ENCODE results near the gene HEXIM1. TPM values are rescaled to one million over a fixed set of nuclear protein-coding genes. Genes with fewer than 3 reads are reported as not detected.

Gene HEXIM1
- total and polyA plus RNA-seq, 4 donors: 40.8 to 64.0 (median 55.7) TPM

GRCh38 chr17:45116434-45117016 lies 31.8 kb upstream of the HEXIM1 start:
- Histone ChIP-seq H3K36me3 (ENCODE audit: control insufficient read depth in 1 of 2, insufficient read depth in 2 of 2, low read length in 1 of 2) (peaks cover 0 to 14% of the 10 kb centered on the region in 2 donors), H3K9me3 (ENCODE audit: control insufficient read depth, low read length) (no peaks in the 10 kb centered on the region), H3K27ac (ENCODE audit: low read depth in 1 of 2, low read length in 2 of 2) (no peak overlapping the region), H3K4me3 (ENCODE audit: low read length in 2 of 2) (no peak overlapping the region), H3K4me1 (ENCODE audit: control insufficient read depth in 1 of 2, insufficient read depth in 2 of 2, low read length in 2 of 2) (peaks cover 0 to 1% of the 10 kb centered on the region in 2 donors), H3K27me3 (ENCODE audit: control insufficient read depth in 1 of 2, insufficient read depth in 2 of 2, low read length in 1 of 2) (no peaks in the 10 kb centered on the region)
- intact Hi-C loops (cut with DNase I): no loop called here
- WGBS, 2 donors: 86% methylated on average over 10 of the region's 10 CpGs
- ATAC-seq (ENCODE audit: low FRiP score) (no peak), DNase-seq (no peak)

GRCh38 chr17:45117334-45117733 lies 30.9 kb upstream of the HEXIM1 start:
- DNase-seq: no peak
- Histone ChIP-seq H3K36me3 (ENCODE audit: control insufficient read depth in 1 of 2, insufficient read depth in 2 of 2, low read length in 1 of 2) (peaks cover 0 to 11% of the 10 kb centered on the region in 2 donors), H3K27ac (ENCODE audit: low read depth in 1 of 2, low read length in 2 of 2) (no peak overlapping the region), H3K4me3 (ENCODE audit: low read length in 2 of 2) (no peak overlapping the region), H3K9me3 (ENCODE audit: control insufficient read depth, low read length) (no peaks in the 10 kb centered on the region), H3K4me1 (ENCODE audit: control insufficient read depth in 1 of 2, insufficient read depth in 2 of 2, low read length in 2 of 2) (no peaks in the 10 kb centered on the region), H3K27me3 (ENCODE audit: control insufficient read depth in 1 of 2, insufficient read depth in 2 of 2, low read length in 1 of 2) (no peaks in the 10 kb centered on the region)
- ATAC-seq (ENCODE audit: low FRiP score): no peak
- intact Hi-C loops (cut with DNase I): no loop called here
- 93 to 95% methylated on average over 4 of the region's 4 CpGs for WGBS, 2 donors

- no peak overlapping the region for H3K4me3 ChIP-seq (ENCODE audit: low read length in 2 of 2)
- no peak overlapping the region for H3K27ac ChIP-seq (ENCODE audit: low read depth in 1 of 2, low read length in 2 of 2)
- no peaks in the 10 kb centered on the region for H3K27me3 ChIP-seq (ENCODE audit: control insufficient read depth in 1 of 2, insufficient read depth in 2 of 2, low read length in 1 of 2)
- intact Hi-C loops (cut with DNase I): no loop called here
- DNase-seq: no peak
- no peaks in the 10 kb centered on the region for H3K9me3 ChIP-seq (ENCODE audit: control insufficient read depth, low read length)
- no peak for ATAC-seq (ENCODE audit: low FRiP score)
- WGBS, 2 donors: 90% methylated on average over 20 of the region's 20 CpGs
- H3K36me3 ChIP-seq (ENCODE audit: control insufficient read depth in 1 of 2, insufficient read depth in 2 of 2, low read length in 1 of 2): peaks cover 0 to 9% of the 10 kb centered on the region in 2 donors
- H3K4me1 ChIP-seq (ENCODE audit: control insufficient read depth in 1 of 2, insufficient read depth in 2 of 2, low read length in 2 of 2): no peaks in the 10 kb centered on the region
These were observed 30.2 kb upstream of the HEXIM1 start for GRCh38 chr17:45117848-45118646.

- no peaks in the 10 kb centered on the region for H3K4me1 ChIP-seq (ENCODE audit: control insufficient read depth in 1 of 2, insufficient read depth in 2 of 2, low read length in 2 of 2)
- WGBS, 2 donors: 87 to 92% methylated on average over 23 of the region's 23 CpGs
- peaks cover 0 to 9% of the 10 kb centered on the region in 2 donors for H3K36me3 ChIP-seq (ENCODE audit: control insufficient read depth in 1 of 2, insufficient read depth in 2 of 2, low read length in 1 of 2)
- no peak for DNase-seq
- H3K27ac ChIP-seq (ENCODE audit: low read depth in 1 of 2, low read length in 2 of 2): no peak overlapping the region
- ATAC-seq (ENCODE audit: low FRiP score): no peak
- no peaks in the 10 kb centered on the region for H3K27me3 ChIP-seq (ENCODE audit: control insufficient read depth in 1 of 2, insufficient read depth in 2 of 2, low read length in 1 of 2)
- no peaks in the 10 kb centered on the region for H3K9me3 ChIP-seq (ENCODE audit: control insufficient read depth, low read length)
- H3K4me3 ChIP-seq (ENCODE audit: low read length in 2 of 2): no peak overlapping the region
- intact Hi-C loops (cut with DNase I): no loop called here
These were observed 29.6 kb upstream of the HEXIM1 start for GRCh38 chr17:45118691-45119090.

GRCh38 chr17:45119964-45120363 lies 28.3 kb upstream of the HEXIM1 start:
- no peak overlapping the region for H3K27ac ChIP-seq (ENCODE audit: low read depth in 1 of 2, low read length in 2 of 2)
- no peak for ATAC-seq (ENCODE audit: low FRiP score)
- no peak for DNase-seq
- no peak overlapping the region for H3K4me3 ChIP-seq (ENCODE audit: low read length in 2 of 2)
- H3K9me3 ChIP-seq (ENCODE audit: control insufficient read depth, low read length): no peaks in the 10 kb centered on the region
- H3K4me1 ChIP-seq (ENCODE audit: control insufficient read depth in 1 of 2, insufficient read depth in 2 of 2, low read length in 2 of 2): no peaks in the 10 kb centered on the region
- intact Hi-C loops (cut with DNase I): no loop called here
- 82 to 85% methylated on average over 8 of the region's 8 CpGs for WGBS, 2 donors
- no peaks in the 10 kb centered on the region for H3K27me3 ChIP-seq (ENCODE audit: control insufficient read depth in 1 of 2, insufficient read depth in 2 of 2, low read length in 1 of 2)
- H3K36me3 ChIP-seq (ENCODE audit: control insufficient read depth in 1 of 2, insufficient read depth in 2 of 2, low read length in 1 of 2): peaks cover 0 to 9% of the 10 kb centered on the region in 2 donors

- H3K4me3 ChIP-seq (ENCODE audit: low read length in 2 of 2): no peak overlapping the region
- intact Hi-C loops (cut with DNase I): no loop called here
- no peaks in the 10 kb centered on the region for H3K27me3 ChIP-seq (ENCODE audit: control insufficient read depth in 1 of 2, insufficient read depth in 2 of 2, low read length in 1 of 2)
- H3K4me1 ChIP-seq (ENCODE audit: control insufficient read depth in 1 of 2, insufficient read depth in 2 of 2, low read length in 2 of 2): no peaks in the 10 kb centered on the region
- peaks cover 0 to 9% of the 10 kb centered on the region in 2 donors for H3K36me3 ChIP-seq (ENCODE audit: control insufficient read depth in 1 of 2, insufficient read depth in 2 of 2, low read length in 1 of 2)
- 87% methylated on average over 22 of the region's 22 CpGs for WGBS, 2 donors
- H3K27ac ChIP-seq (ENCODE audit: low read depth in 1 of 2, low read length in 2 of 2): no peak overlapping the region
- DNase-seq (no peak), ATAC-seq (ENCODE audit: low FRiP score) (no peak)
- H3K9me3 ChIP-seq (ENCODE audit: control insufficient read depth, low read length): no peaks in the 10 kb centered on the region
These were observed 27.7 kb upstream of the HEXIM1 start for GRCh38 chr17:45120558-45120957.

GRCh38 chr17:45121055-45121454 lies 27.2 kb upstream of the HEXIM1 start:
- ATAC-seq (ENCODE audit: low FRiP score): no peak
- H3K27ac ChIP-seq (ENCODE audit: low read depth in 1 of 2, low read length in 2 of 2): no peak overlapping the region
- DNase-seq: no peak
- no peaks in the 10 kb centered on the region for H3K9me3 ChIP-seq (ENCODE audit: control insufficient read depth, low read length)
- WGBS, 2 donors: 72 to 78% methylated on average over 45 of the region's 45 CpGs
- H3K4me3 ChIP-seq (ENCODE audit: low read length in 2 of 2): no peak overlapping the region
- no peaks in the 10 kb centered on the region for H3K4me1 ChIP-seq (ENCODE audit: control insufficient read depth in 1 of 2, insufficient read depth in 2 of 2, low read length in 2 of 2)
- intact Hi-C loops (cut with DNase I): no loop called here
- no peaks in the 10 kb centered on the region for H3K27me3 ChIP-seq (ENCODE audit: control insufficient read depth in 1 of 2, insufficient read depth in 2 of 2, low read length in 1 of 2)
- peaks cover 0 to 9% of the 10 kb centered on the region in 2 donors for H3K36me3 ChIP-seq (ENCODE audit: control insufficient read depth in 1 of 2, insufficient read depth in 2 of 2, low read length in 1 of 2)

- H3K36me3 ChIP-seq (ENCODE audit: control insufficient read depth in 1 of 2, insufficient read depth in 2 of 2, low read length in 1 of 2): peaks cover 0 to 2% of the 10 kb centered on the region in 2 donors
- no peak overlapping the region for H3K4me3 ChIP-seq (ENCODE audit: low read length in 2 of 2)
- 91 to 93% methylated on average over 6 of the region's 6 CpGs for WGBS, 2 donors
- H3K4me1 ChIP-seq (ENCODE audit: control insufficient read depth in 1 of 2, insufficient read depth in 2 of 2, low read length in 2 of 2): peaks cover 0 to under 1% of the 10 kb centered on the region in 2 donors
- peak overlapping the region in 1 of 2 donors; percentile 19 for H3K27ac ChIP-seq (ENCODE audit: low read depth in 1 of 2, low read length in 2 of 2)
- no peak for DNase-seq
- intact Hi-C loops (cut with DNase I): no loop called here
- no peak for ATAC-seq (ENCODE audit: low FRiP score)
- H3K27me3 ChIP-seq (ENCODE audit: control insufficient read depth in 1 of 2, insufficient read depth in 2 of 2, low read length in 1 of 2): no peaks in the 10 kb centered on the region
- H3K9me3 ChIP-seq (ENCODE audit: control insufficient read depth, low read length): no peaks in the 10 kb centered on the region
These were observed 25.1 kb upstream of the HEXIM1 start for GRCh38 chr17:45123076-45123770.
